ENCODE measurements around the gene ARMC2.

GRCh38 chr6:108845145-108845544, 3.1 kb upstream of the ARMC2 start:
- no peak for TF ChIP-seq CTCF (conservative IDR thresholded peaks at IDR 0.05; ENCODE audit: low read depth, low read length)
- TF ChIP-seq POLR2A (IDR thresholded peaks at IDR 0.05; ENCODE audit: low read depth, low read length): no peak
- no peak for TF ChIP-seq FOS (IDR thresholded peaks at IDR 0.05; ENCODE audit: low read depth, low read length)
